Nephron progenitor cell (in vitro differentiated cells): Measurements from ENCODE around the gene MMP2.

ENCODE experiments used
- DNase-seq: peaks from one replicate; pipeline ENCODE4 v3.0.0; 2021
- H3K27ac Mint-ChIP-seq: 2 replicates; pipeline ENCODE4 v1.8.0; 2021; ENCODE audit warnings: mild to moderate bottlenecking, moderate library complexity, mixed read lengths
- H3K27me3 Mint-ChIP-seq: 2 replicates; pipeline ENCODE4 v1.8.0; 2021; ENCODE audit warnings: mild to moderate bottlenecking, low read depth, mixed read lengths; ENCODE audit not compliant: poor library complexity
- H3K36me3 Mint-ChIP-seq: 2 replicates; pipeline ENCODE4 v1.8.0; 2021; ENCODE audit warnings: low read depth, mixed read lengths
- H3K4me1 Mint-ChIP-seq: 2 replicates; pipeline ENCODE4 v1.8.0; 2021; ENCODE audit warnings: mixed read lengths
- H3K4me3 Mint-ChIP-seq: 2 replicates; pipeline ENCODE4 v1.8.0; 2021; ENCODE audit warnings: mild to moderate bottlenecking, moderate library complexity, mixed read lengths
- H3K9me3 Mint-ChIP-seq: 2 replicates; pipeline ENCODE4 v1.8.0; 2021; ENCODE audit warnings: mild to moderate bottlenecking, moderate library complexity, mixed read lengths
- CTCF ChIP-seq: fragments of 200-600 bp; sonication (generic); IDR thresholded peaks from 2 replicates; pipeline ENCODE4 v1.5.0; 2021; ENCODE audit warnings: antibody characterized with exemption

Gene MMP2

DNA sequence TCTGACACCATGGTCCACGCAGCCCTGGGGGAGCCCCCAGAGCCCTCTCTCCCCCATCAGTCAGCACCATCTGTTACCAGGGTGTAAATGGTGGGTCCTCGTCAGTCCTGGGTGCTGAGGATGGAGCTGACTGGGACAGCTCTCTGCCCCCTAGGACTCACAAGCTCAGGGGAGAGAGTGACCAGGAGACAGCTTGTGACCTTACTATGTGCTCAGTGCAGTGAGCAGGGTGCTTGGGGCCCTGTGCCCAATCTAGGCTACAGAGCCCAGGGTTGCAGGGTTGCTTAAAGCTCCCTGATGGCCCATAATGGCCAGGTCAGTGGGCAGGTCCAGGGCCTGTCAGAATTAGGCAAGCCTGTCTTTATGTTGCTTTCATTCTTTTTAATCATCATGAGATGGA lies 11.3 kb downstream of the MMP2 start:
- H3K36me3 Mint-ChIP-seq: peaks cover 69% of the 10 kb centered on the region
- H3K27ac Mint-ChIP-seq: no peak overlapping the region
- no peak for TF ChIP-seq CTCF
- H3K4me3 Mint-ChIP-seq: no peak overlapping the region
- peaks cover 3% of the 10 kb centered on the region for H3K27me3 Mint-ChIP-seq
- H3K4me1 Mint-ChIP-seq: peaks cover 9% of the 10 kb centered on the region
- no peaks in the 10 kb centered on the region for H3K9me3 Mint-ChIP-seq
- DNase-seq: no peak

GRCh38 chr16:55491691-55492090 lies 12.7 kb downstream of the MMP2 start:
- TF ChIP-seq CTCF: no peak
- Mint-ChIP-seq H3K9me3 (no peaks in the 10 kb centered on the region), H3K27ac (no peak overlapping the region), H3K4me1 (peaks cover 15% of the 10 kb centered on the region), H3K4me3 (no peak overlapping the region), H3K27me3 (peaks cover 3% of the 10 kb centered on the region), H3K36me3 (peaks cover 65% of the 10 kb centered on the region)
- no peak for DNase-seq

DNA sequence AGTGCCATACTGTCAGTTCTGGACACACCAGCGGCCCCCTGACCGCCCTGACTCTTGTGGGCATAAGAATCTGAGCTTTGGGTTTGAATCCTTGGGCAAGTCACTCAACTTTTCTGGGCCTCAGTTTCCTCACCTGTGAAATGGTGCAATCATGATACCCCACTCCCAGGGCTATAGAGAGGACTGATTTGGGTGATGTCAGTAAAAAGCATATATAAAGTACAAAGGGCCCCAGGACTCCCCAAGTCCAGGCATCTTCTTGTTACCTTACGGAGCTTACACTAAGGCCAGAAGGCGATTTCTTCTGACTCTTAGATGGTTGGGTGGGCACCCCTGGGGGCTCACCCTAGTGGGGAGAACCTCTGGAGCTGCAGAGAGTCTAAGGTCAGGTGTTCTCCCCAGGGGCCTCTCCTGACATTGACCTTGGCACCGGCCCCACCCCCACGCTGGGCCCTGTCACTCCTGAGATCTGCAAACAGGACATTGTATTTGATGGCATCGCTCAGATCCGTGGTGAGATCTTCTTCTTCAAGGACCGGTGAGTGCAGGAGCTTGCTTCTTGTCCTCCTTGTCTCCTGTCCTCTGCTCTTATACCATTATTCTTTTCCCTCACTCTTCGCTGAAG lies 13.9 kb downstream of the MMP2 start:
- DNase-seq: no peak
- no peak for TF ChIP-seq CTCF
- Mint-ChIP-seq H3K27ac (no peak overlapping the region), H3K36me3 (peaks cover 61% of the 10 kb centered on the region), H3K4me1 (peaks cover 15% of the 10 kb centered on the region), H3K4me3 (no peak overlapping the region), H3K27me3 (peaks cover 3% of the 10 kb centered on the region), H3K9me3 (no peaks in the 10 kb centered on the region)

GRCh38 chr16:55494994-55495421 lies 16.0 kb downstream of the MMP2 start:
- Mint-ChIP-seq H3K27me3 (peaks cover 3% of the 10 kb centered on the region), H3K27ac (no peak overlapping the region), H3K4me3 (no peak overlapping the region), H3K9me3 (no peaks in the 10 kb centered on the region), H3K4me1 (peaks cover 18% of the 10 kb centered on the region), H3K36me3 (peaks cover 54% of the 10 kb centered on the region)
- no peak for TF ChIP-seq CTCF
- DNase-seq: no peak

DNA sequence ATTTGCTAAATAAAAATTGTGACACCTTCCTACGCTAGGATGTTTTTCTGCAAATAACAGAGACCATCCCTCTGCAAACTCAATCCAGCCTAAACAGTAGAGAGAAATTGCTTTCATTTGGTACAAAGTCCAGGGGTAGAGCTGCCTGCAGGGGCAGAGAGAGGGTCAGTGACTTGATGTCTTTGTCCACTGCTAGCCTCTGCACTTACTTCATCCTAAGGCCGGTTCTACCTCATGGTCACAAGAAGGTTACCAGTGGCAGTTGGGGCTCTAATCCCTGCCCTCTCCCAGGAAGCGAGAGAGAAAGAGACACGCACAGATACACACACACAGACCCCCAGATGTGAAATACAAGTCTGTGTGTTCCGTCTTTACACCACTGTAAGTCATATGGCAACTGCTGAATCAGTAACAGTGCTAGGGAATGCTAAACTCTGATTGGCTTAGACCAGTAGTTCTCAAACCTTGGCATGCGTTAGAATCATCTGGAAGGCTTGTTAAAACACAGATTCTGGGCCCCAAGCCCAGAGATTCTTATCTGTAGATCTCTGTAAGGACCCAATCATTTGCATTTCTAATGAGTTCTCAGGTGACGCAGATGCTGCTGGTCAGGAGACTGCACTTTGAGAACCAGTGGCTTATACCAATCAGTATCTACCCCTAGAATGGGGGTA lies 16.8 kb downstream of the MMP2 start:
- Mint-ChIP-seq H3K4me3 (no peak overlapping the region), H3K27me3 (peaks cover 3% of the 10 kb centered on the region), H3K36me3 (peaks cover 51% of the 10 kb centered on the region), H3K9me3 (no peaks in the 10 kb centered on the region), H3K4me1 (peaks cover 26% of the 10 kb centered on the region), H3K27ac (no peak overlapping the region)
- no peak for DNase-seq
- no peak for TF ChIP-seq CTCF
